ENCODE measurements around the gene SYPL1. TPM values are rescaled to one million over a fixed set of nuclear protein-coding genes. Genes with fewer than 3 reads are reported as not detected.

SYPL1 gene
- total RNA-seq, 2 donors from 2014 or later, result 87.9 to 132 TPM

GRCh38 chr7:106104721-106105260 is 7.3 kb downstream of the SYPL1 start:
- Histone ChIP-seq H3K27me3 (replicated peaks; ENCODE audit: insufficient read depth) (no peaks in the 10 kb centered on the region), H3K4me1 (replicated peaks) (peaks cover 2% of the 10 kb centered on the region), H3K36me3 (no peaks in the 10 kb centered on the region), H3K4me3 (no peak overlapping the region), H3K9me3 (no peaks in the 10 kb centered on the region), H3K27ac (no peak overlapping the region)
- 89% methylated on average over 2 of the region's 2 CpGs for WGBS
- no peak for TF ChIP-seq POLR2AphosphoS5 (IDR thresholded peaks at IDR 0.05)
- no peak for DNase-seq (ENCODE audit: low spot score)
- intact Hi-C loops (cut with DNase I), result no loop called here

GRCh38 chr7:106102387-106102966 is 9.6 kb downstream of the SYPL1 start:
- no peak for DNase-seq (ENCODE audit: low spot score)
- H3K9me3 ChIP-seq, result no peaks in the 10 kb centered on the region
- H3K36me3 ChIP-seq, result no peaks in the 10 kb centered on the region
- no peak overlapping the region for H3K4me3 ChIP-seq
- H3K27ac ChIP-seq, result no peak overlapping the region
- TF ChIP-seq POLR2A (IDR thresholded peaks at IDR 0.05), result no peak
- TF ChIP-seq POLR2AphosphoS5 (IDR thresholded peaks at IDR 0.05), result no peak
- TF ChIP-seq CTCF (IDR thresholded peaks at IDR 0.05), result no peak
- no peaks in the 10 kb centered on the region for H3K4me1 ChIP-seq (replicated peaks)
- intact Hi-C loops (cut with DNase I), result no loop called here
- WGBS, result 88% methylated on average over 6 of the region's 6 CpGs
- H3K27me3 ChIP-seq (replicated peaks; ENCODE audit: insufficient read depth), result no peaks in the 10 kb centered on the region

GRCh38 chr7:106101726-106102125 is 10.4 kb downstream of the SYPL1 start:
- H3K9me3 ChIP-seq, result no peaks in the 10 kb centered on the region
- 76% methylated on average over 3 of the region's 3 CpGs for WGBS
- DNase-seq (ENCODE audit: low spot score), result no peak
- H3K36me3 ChIP-seq, result no peaks in the 10 kb centered on the region
- H3K4me1 ChIP-seq (replicated peaks), result no peaks in the 10 kb centered on the region
- no peak overlapping the region for H3K4me3 ChIP-seq
- intact Hi-C loops (cut with DNase I), result no loop called here
- no peaks in the 10 kb centered on the region for H3K27me3 ChIP-seq (replicated peaks; ENCODE audit: insufficient read depth)
- no peak overlapping the region for H3K27ac ChIP-seq
- TF ChIP-seq POLR2A (IDR thresholded peaks at IDR 0.05), result no peak
- no peak for TF ChIP-seq POLR2AphosphoS5 (IDR thresholded peaks at IDR 0.05)
- TF ChIP-seq CTCF (IDR thresholded peaks at IDR 0.05), result no peak

GRCh38 chr7:106100863-106101629 is 11.1 kb downstream of the SYPL1 start:
- no peak overlapping the region for H3K4me3 ChIP-seq
- no peaks in the 10 kb centered on the region for H3K4me1 ChIP-seq (replicated peaks)
- H3K27me3 ChIP-seq (replicated peaks; ENCODE audit: insufficient read depth), result no peaks in the 10 kb centered on the region
- no peaks in the 10 kb centered on the region for H3K9me3 ChIP-seq
- no peaks in the 10 kb centered on the region for H3K36me3 ChIP-seq
- intact Hi-C loops (cut with DNase I), result no loop called here
- no peak for DNase-seq (ENCODE audit: low spot score)
- no peak overlapping the region for H3K27ac ChIP-seq
- 85% methylated on average over 5 of the region's 5 CpGs for WGBS
- TF ChIP-seq POLR2A (IDR thresholded peaks at IDR 0.05) (no peak), CTCF (IDR thresholded peaks at IDR 0.05) (no peak), POLR2AphosphoS5 (IDR thresholded peaks at IDR 0.05) (no peak)

GRCh38 chr7:106099539-106099938 is 12.6 kb downstream of the SYPL1 start:
- Histone ChIP-seq H3K9me3 (no peaks in the 10 kb centered on the region), H3K4me3 (no peak overlapping the region), H3K27ac (no peak overlapping the region), H3K36me3 (no peaks in the 10 kb centered on the region), H3K27me3 (replicated peaks; ENCODE audit: insufficient read depth) (no peaks in the 10 kb centered on the region), H3K4me1 (replicated peaks) (no peaks in the 10 kb centered on the region)
- DNase-seq (ENCODE audit: low spot score), result no peak
- intact Hi-C loops (cut with DNase I), result no loop called here
- 93% methylated on average over 3 of the region's 3 CpGs for WGBS
- no peak for TF ChIP-seq POLR2A (IDR thresholded peaks at IDR 0.05)
- no peak for TF ChIP-seq POLR2AphosphoS5 (IDR thresholded peaks at IDR 0.05)
- TF ChIP-seq CTCF (IDR thresholded peaks at IDR 0.05), result no peak

Data from prostate gland (tissue), 2 donors.